Right cardiac atrium (tissue), 5 donors: ENCODE data around the gene UBXN1. TPM values are rescaled to one million over a fixed set of nuclear protein-coding genes. Genes with fewer than 3 reads are reported as not detected.
"Not testable (repeated sequence)": the region's sequence is repeated elsewhere in the genome, so short reads cannot be mapped to it uniquely, and the experiment has no call there.

ENCODE experiments used
- ATAC-seq, 2 donors: fragments of 200-7000 bp; cut with Tn5 transposase; one replicate each; pipeline versions ENCODE4 v1.8.0 to v1.9.1; 2020; ENCODE audit warnings: moderate library complexity in 2 of 2, mild to moderate bottlenecking in 1 of 2
- DNase-seq, 3 donors: peaks; one replicate each; pipeline ENCODE4 v3.0.0-alpha.2; 2020
- H3K27ac ChIP-seq: one replicate; pipeline ENCODE4 v1.5.1; 2013; ENCODE audit warnings: mild to moderate bottlenecking, low read length, control low read depth, moderate library complexity
- H3K27me3 ChIP-seq: one replicate; pipeline ENCODE4 v1.6.1; 2013; ENCODE audit not compliant: control insufficient read depth, insufficient read depth
- H3K4me1 ChIP-seq: one replicate; pipeline ENCODE4 v1.6.1; 2013; ENCODE audit warnings: low read length; ENCODE audit not compliant: control insufficient read depth, insufficient read depth
- H3K4me3 ChIP-seq: one replicate; pipeline ENCODE4 v1.5.1; 2013; ENCODE audit warnings: low read length, control low read depth
- H3K9me3 ChIP-seq: one replicate; pipeline ENCODE4 v1.6.1; 2013; ENCODE audit warnings: low read length; ENCODE audit not compliant: control insufficient read depth
- WGBS: extraction: QIAGEN DNeasy Blood & Tissue Kit; methylation state at CpG from one replicate; pipeline ENCODE4 v1.1.7; 2013; 5-methylcytosine and 5-hydroxymethylcytosine counted together
- intact Hi-C, 4 donors: fragments of 100-400 bp; cut with DNase I; formaldehyde crosslinking; loops; one replicate each; pipeline versions ENCODE4 v1.11.0 to v1.14.0; 2022 to 2023
- polyA plus RNA-seq: library from polyadenylated mRNA; stranded (reverse); fragments of 200-250 nt; gene quantifications from one replicate; pipeline ENCODE4 v1.2.3, GENCODE V29; 2013
- total RNA-seq, 4 donors: library from RNA; stranded (reverse); fragmentation: NEBNext Ultra II Directional; extraction: Animal tissue kit (Norgen Biotek cat#: 25700); gene quantifications; one replicate each; pipeline ENCODE4 v1.2.1, GENCODE V29; 2021
- donor health status: healthy with polysubstance abuse.
- donor health status: DM: no; HTN: yes; CAD: no.
- donor health status: DM: no; HTN: no; CAD: no.
- donor health status: DM: no; HTN: yes; CAD: no; lungs with severe emphysema.
- donor health status: DM: yes; HTN: yes; CAD: no.

UBXN1 gene
- total and polyA plus RNA-seq, 5 donors, result 76.6 to 101 (median 84.5) TPM

DNA sequence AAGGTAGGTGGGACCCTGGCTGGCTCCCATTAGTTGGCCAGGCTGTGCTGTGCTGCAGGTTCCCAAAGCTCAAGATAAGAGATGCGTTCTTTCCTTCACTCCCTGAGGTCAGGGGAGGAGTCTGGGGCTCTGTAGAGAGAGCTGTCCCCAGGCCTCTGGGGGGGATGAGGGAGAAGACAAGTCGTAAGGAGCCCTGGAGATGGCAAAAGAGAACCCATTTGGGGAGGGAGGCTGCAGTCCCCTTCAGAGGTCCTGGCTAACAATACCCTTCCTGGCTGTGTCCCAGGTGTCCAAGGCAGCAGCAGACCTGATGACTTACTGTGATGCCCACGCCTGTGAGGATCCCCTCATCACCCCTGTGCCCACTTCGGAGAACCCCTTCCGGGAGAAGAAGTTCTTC is 29.5 kb upstream of the UBXN1 start:
- Histone ChIP-seq H3K4me3 (peak overlapping the region; percentile 65), H3K27me3 (no peaks in the 10 kb centered on the region), H3K9me3 (no peaks in the 10 kb centered on the region), H3K27ac (no peak overlapping the region), H3K4me1 (peaks cover 15% of the 10 kb centered on the region)
- ATAC-seq (no peak), DNase-seq (peak in 2 of 3 donors; percentile 44 to 47)
- intact Hi-C loops, result no loop called here
- 71% methylated on average over 5 of the region's 5 CpGs for WGBS

DNA sequence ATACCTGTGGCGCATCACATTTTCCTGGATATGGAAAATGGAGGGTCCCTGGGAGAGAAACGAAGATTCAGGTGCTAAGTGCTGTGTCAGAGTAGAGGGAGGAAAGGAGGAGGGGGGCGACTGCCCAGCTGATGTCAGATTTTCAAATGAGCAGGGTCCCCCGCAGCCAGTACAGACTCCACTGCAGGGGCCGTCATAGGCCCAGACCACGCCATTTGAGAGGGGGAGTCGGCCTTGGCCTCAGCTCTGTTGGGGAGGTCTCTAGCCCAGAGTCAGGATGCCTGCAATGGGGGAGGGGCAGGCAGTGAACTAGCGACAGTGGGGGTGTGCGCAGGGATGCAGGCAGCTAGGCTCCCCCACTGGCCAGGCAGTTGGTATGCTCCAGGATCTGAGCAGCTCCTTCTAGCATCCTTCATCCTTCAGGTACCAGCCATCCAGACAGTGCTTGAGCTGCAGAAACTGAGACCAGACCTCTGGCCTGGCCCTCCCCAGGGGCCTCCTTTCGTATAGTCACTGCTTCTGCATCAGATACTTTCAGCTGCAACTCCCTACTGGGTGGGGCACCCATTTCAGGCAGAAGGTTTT is 28.5 kb upstream of the UBXN1 start, which contains the start of the genes BSCL2 and GNG3:
Gene BSCL2 (minus strand): TSS at position 148 of the 585 bp plus-strand sequence. CDS start 229 bp downstream, outside the sequence.
Gene GNG3 (plus strand): TSS at position 400 of the 585 bp plus-strand sequence. CDS start 620 bp downstream, outside the sequence.
- H3K27ac ChIP-seq, result peak within 1 kb of the TSS; percentile 99
- intact Hi-C loops, result no loop called here
- peaks cover 15% of the 10 kb centered on the region for H3K4me1 ChIP-seq
- DNase-seq (peak in 2 of 3 donors; percentile 63 to 72), ATAC-seq (no peak)
- no peaks in the 10 kb centered on the region for H3K27me3 ChIP-seq
- 77% methylated on average over 10 of the region's 10 CpGs for WGBS
- peak within 1 kb of the TSS; percentile 89 for H3K4me3 ChIP-seq
- H3K9me3 ChIP-seq, result no peaks in the 10 kb centered on the region

DNA sequence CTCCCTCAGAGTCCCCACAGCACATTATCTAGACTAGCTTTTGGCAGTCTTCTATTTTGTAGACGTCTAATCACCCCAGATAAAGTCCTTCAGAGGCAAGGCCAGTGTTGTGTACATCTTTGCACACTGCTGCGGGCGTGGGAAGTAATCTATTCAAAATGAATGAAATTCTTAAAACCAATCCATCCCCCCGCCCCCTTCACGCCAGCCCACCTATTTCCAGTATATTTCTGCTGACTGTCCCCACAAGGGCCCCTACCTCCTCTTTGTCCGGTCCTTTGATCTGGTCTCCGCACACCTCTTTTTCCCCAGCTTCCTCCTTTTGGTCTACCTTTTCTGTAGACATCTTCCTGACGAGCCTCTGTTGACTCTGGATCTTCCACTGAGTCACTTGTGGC is 28.0 kb upstream of the UBXN1 start:
- DNase-seq (peak in 1 of 3 donors; percentile 47), ATAC-seq (no peak)
- Histone ChIP-seq H3K4me1 (peaks cover 15% of the 10 kb centered on the region), H3K27ac (peak overlapping the region; percentile 99), H3K4me3 (peak overlapping the region; percentile 89), H3K9me3 (no peaks in the 10 kb centered on the region), H3K27me3 (no peaks in the 10 kb centered on the region)
- WGBS, result 73% methylated on average over 8 of the region's 8 CpGs
- intact Hi-C loops, result no loop called here

DNA sequence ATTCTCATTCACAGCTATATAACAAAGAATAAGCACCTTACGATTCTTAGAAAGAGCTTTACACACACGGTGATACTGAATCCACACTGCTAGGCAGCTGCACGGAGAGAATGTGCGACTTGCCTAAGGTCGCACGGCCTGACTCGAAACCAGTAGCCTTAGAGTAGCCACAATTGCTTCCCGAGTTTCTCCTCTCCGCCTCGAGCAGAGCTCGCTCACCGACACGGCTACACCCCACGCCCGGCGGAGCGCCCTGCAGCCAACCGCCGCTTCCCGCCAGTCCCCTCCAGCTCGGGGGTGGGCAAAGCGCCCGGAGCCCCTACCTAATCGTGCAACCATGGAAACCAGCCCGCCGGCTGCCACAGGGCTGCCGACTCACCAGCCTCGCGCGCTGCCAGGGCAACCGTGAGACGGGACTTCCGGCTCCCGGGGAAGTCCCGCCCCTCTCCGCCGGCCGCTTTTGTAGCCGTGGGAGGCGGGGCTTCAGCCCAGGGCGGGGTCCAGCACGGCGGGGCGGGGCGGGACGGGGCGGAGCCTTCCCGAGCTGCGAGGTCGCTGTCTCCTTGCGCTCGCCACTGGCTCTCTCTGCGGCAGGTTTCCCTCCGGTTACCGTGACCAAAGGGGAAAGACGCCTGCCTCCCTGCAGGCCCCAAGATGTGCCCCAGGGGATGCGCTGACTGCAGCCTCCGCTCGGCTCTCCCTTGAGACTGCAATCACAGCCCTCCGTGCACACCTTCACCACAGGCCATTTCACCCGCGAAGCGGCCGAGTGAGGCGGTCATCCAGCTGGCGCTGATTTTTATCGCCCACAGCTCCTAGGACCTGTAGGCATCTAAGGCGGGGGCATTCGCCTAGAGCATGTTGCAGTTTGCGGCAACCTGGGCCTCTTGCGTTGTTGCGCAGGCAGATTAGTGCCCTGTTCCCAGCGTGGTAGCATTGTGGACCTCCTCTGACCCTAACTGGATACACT is 27.3 kb upstream of the UBXN1 start:
- no peaks in the 10 kb centered on the region for H3K9me3 ChIP-seq
- peak overlapping the region; percentile 89 for H3K4me3 ChIP-seq
- no peaks in the 10 kb centered on the region for H3K27me3 ChIP-seq
- ATAC-seq (peak; percentile 89), DNase-seq (peak; percentile 97 to 98 (median 98))
- WGBS, result 4% methylated on average over 73 of the region's 73 CpGs
- peak overlapping the region; percentile 99 for H3K27ac ChIP-seq
- intact Hi-C loops, result no loop called here
- peaks cover 15% of the 10 kb centered on the region for H3K4me1 ChIP-seq

DNA sequence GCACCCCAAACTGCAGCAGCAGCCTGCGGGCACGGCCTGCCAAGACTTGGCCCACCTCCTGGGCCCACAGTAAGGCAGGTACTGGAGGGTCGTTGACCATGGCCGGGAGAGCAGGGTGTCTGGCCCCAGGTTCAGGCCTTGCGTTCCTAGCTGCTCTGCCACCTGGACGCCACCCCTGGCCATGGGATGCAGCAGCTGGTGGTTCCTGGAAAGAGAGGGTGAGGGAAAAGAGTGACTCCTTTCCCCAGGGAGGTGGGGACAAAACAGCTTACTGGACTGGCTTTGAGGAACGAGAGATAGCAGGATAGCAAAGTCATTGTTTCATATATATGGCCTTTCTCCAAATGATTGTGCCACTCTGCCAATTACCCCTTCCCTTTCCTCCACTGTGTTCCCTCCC is 26.5 kb upstream of the UBXN1 start:
- DNase-seq, result peak in 2 of 3 donors; percentile 51 to 59

DNA sequence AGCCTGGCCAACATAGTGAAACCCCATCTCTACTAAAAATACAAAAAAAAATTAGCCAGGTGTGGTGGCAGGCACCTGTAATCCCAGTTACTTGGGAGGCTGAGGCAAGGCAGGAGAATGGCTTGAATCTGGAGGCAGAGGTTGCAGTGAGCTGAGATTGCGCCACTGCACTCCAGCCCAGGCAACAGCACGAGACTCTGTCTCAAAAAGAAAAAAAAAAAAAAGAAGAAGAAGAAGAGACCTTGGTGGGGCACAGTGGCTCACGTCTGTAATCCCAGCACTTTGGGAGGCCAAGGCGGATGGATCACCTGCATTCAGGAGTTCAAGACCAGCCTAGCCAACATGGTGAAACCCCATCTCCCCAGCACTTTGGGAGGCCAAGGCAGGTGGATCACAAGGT is 25.0 kb upstream of the UBXN1 start:
- H3K27me3 ChIP-seq, DNase-seq, H3K27ac ChIP-seq, ATAC-seq, H3K9me3 ChIP-seq, intact Hi-C loops, H3K4me3 ChIP-seq: not testable (repeated sequence)
- H3K4me1 ChIP-seq, result peaks cover 11% of the 10 kb centered on the region
- WGBS, result 82% methylated on average over 4 of the region's 4 CpGs

More for the DNA sequence above, 26.5 kb upstream of the UBXN1 start:
- Histone ChIP-seq H3K4me1 (peaks cover 15% of the 10 kb centered on the region), H3K27ac (peak overlapping the region; percentile 42), H3K4me3 (peak overlapping the region; percentile 89), H3K9me3 (no peaks in the 10 kb centered on the region), H3K27me3 (no peaks in the 10 kb centered on the region)
- intact Hi-C loops, result no loop called here
- no peak for ATAC-seq
- 50% methylated on average over 7 of the region's 7 CpGs for WGBS

DNA sequence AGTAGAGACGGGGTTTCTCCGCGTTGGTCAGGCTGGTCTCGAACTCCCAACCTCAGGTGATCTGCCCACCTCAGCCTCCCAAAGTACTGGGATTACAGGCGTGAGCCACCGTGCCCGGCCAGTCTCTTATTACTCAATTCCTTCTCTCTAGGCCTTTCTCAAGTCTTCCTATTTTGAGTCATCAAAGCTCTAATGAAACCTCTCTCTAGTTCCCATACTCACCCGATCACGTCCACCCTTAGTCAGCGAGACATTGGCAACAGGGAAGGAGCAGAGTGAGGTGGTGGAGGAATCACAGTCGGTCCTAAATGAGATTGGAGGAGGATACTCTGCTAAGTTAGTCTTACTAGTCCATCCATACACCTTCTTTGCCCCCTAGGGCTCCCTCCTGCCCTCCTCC is 23.4 kb upstream of the UBXN1 start:
- intact Hi-C loops, result no loop called here
- WGBS, result 91% methylated on average over 11 of the region's 11 CpGs
- DNase-seq, result no peak

DNA sequence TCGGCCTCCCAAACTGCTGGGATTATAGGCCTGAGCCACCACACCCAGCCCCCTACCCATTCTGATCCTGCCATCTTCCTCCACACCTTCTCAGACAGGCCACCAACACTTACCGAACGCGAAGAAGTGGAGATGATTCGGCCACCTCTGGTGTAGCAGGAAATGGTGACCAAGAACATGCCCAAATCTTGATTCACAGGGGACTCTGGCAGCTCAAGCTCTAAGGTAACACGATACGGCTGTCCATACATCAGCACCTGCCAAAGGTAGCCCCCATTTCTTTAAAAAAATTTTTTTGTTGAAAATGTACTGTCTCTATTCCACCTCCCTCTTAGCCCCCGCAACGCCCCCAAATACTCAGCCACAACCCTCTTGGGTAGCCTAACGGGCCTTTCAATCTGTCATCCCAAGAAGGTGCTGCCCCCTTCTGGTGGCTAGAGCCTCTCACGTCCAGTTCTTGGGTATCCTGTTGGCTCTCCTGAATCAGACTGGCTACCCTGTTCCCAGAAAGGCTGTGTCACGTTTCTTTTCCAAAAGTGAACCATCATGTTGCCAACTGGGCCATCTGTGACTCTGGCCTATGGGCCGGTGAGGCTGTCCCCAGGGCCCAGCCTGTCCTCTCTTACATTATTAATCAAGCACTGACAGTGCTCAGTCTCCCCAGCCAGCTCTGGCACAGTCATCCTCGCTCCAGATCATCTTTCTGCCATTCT is 15.7 kb upstream of the UBXN1 start:
- ATAC-seq (peak; percentile 80 to 88), DNase-seq (peak; percentile 83 to 92 (median 88))
- Histone ChIP-seq H3K27me3 (no peaks in the 10 kb centered on the region), H3K4me3 (no peak overlapping the region), H3K4me1 (peaks cover 2% of the 10 kb centered on the region), H3K27ac (no peak overlapping the region), H3K9me3 (no peaks in the 10 kb centered on the region)
- intact Hi-C loops, result loop anchor here in 2 of 4 donors (5.0 to 10.0 kb wide), 2 partner anchors 82 to 300 kb away; partner anchors contain the start of genes EML3 (in 1 of the 2) and ROM1 (in 1 of the 2)
- 43% methylated on average over 14 of the region's 14 CpGs for WGBS

More for the DNA sequence above, 23.4 kb upstream of the UBXN1 start:
- peaks cover 6% of the 10 kb centered on the region for H3K4me1 ChIP-seq
- no peak for ATAC-seq
- no peaks in the 10 kb centered on the region for H3K27me3 ChIP-seq
- H3K9me3 ChIP-seq, result no peaks in the 10 kb centered on the region
- no peak overlapping the region for H3K27ac ChIP-seq
- no peak overlapping the region for H3K4me3 ChIP-seq

DNA sequence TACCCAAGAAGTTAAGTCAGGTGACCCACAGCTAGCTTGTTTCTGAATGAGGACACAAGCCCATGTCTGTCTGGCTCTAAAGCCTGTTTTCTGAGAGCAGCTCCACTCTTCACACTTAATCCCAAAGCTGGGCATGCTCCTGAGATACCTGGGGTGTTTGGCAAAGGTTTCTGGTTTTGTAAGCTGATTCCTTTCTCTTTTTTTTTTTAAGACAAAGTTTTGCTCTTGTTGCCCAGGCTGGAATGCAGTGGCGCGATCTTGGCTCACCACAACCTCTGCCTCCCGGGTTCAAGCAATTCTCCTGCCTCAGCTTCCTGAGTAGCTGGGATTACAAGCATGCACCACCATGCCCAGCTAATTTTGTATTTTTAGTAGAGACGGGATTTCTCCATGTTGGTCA is 14.8 kb upstream of the UBXN1 start:
- 86% methylated on average over 4 of the region's 4 CpGs for WGBS
- ATAC-seq, H3K9me3 ChIP-seq, H3K4me3 ChIP-seq, H3K27me3 ChIP-seq, DNase-seq, H3K27ac ChIP-seq, H3K4me1 ChIP-seq: not testable (repeated sequence)
- intact Hi-C loops, result loop anchor here in 2 of 4 donors (5.0 to 10.0 kb wide), 2 partner anchors 81 to 299 kb away; partner anchors contain the start of genes EML3 (in 1 of the 2) and ROM1 (in 1 of the 2)

DNA sequence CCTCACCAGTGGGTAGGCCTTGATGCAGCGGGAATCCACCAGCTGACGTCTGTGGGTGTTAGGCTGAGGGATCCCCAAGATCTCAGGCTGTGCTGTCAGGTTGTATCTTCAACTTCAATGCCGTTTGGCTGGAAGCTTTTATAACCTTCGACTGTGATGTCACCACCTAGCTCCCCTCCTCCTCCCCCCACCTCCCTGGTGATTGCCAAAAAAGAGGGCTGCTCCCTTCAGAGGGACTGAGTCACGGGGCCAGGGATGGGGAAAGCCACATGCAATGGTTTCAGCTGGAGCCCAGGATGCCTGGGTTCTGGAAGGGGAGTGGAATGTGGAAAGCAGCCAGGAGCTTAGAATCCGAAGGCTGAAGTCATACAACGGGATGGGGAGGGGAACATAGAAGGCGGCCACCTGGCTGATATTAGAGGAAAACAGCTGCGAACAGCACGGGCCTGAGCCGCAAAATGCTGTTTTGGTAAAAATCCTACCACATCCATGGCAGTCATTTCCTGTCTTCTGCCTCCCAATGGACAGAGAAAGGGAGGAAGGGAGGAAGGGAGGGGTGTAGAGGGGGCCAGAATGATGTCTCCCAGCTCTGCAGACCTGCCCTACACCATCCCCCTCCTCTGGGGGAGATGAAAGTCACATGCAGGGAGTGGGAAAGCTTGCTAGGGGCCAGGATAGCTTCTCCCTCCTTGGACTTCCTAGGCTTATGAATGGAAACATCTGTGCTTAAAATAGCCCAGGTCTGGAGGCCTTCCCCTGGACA is 10.7 kb upstream of the UBXN1 start, which contains the start of gene LRRN4CL:
Gene LRRN4CL (minus strand): TSS at position 110 of the 763 bp plus-strand sequence. CDS start 1,022 bp downstream, outside the sequence.
- H3K27me3 ChIP-seq, result no peaks in the 10 kb centered on the region
- peaks cover 4% of the 10 kb centered on the region for H3K4me1 ChIP-seq
- DNase-seq, result peak; percentile 85 to 90 (median 87)
- 36% methylated on average over 11 of the region's 11 CpGs for WGBS
- ATAC-seq, result peak; percentile 77 to 86
- no peak within 1 kb of the TSS for H3K4me3 ChIP-seq
- H3K27ac ChIP-seq, result peak within 1 kb of the TSS; percentile 71
- intact Hi-C loops, result loop anchor here in 2 of 4 donors (5.0 to 10.0 kb wide), 2 partner anchors 77 to 295 kb away; partner anchors contain the start of genes EML3 (in 1 of the 2) and ROM1 (in 1 of the 2)
- H3K9me3 ChIP-seq, result no peaks in the 10 kb centered on the region
